AML-193 (cell line): ENCODE data around the gene TRPV5.
"Not testable (repeated sequence)": the region's sequence is repeated elsewhere in the genome, so short reads cannot be mapped to it uniquely, and the experiment has no call there.

ENCODE experiments used
- DNase-seq, 2 experiments: peaks; one replicate each; lab custom pipeline; 2025; lab: John Stamatoyannopoulos, UW

Gene TRPV5

DNA sequence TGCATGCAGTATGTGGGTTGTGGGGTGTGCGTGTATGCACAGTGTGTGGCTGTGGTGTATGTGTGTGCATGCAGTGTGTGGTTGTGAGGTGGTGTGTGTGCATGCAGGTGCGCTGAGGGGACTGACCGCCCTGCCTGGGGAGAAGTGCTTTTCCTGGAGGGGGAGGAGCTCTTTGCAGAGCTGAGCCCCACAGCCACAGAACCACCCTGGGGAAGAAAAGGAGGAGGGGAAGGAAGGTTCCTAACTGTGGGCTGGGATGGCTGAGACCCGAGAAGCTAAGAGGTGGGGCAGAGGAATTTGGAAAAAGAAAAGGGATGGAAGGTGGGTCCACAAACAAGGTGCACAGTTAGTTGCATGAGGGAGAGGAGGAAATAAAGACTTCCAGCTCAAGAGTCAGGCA lies at the start of gene TRPV5:
TRPV5 (minus strand) TSS at position 123 of the 400 bp plus-strand sequence. CDS start 287 bp downstream, outside the sequence.
- DNase-seq = no peak

DNA sequence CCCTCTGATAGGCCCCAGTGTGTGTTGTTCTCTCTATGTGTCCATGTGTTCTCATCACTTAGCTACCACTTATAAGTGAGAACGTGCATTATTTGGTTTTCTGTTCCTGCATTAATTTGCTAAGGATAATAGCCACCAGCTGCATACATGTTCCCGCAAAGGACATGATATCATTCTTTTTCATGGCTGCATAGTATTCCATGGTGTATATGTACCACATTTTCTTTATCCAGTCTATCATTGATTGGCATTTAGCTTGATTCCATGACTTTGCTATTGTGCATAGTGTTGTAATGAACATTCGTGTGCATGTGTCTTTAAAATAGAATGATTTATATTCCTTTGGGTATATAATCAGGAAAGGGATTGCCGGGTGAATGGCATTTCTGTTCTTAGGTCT lies 44.9 kb upstream of the TRPV5 start:
- DNase-seq = not testable (repeated sequence)

DNA sequence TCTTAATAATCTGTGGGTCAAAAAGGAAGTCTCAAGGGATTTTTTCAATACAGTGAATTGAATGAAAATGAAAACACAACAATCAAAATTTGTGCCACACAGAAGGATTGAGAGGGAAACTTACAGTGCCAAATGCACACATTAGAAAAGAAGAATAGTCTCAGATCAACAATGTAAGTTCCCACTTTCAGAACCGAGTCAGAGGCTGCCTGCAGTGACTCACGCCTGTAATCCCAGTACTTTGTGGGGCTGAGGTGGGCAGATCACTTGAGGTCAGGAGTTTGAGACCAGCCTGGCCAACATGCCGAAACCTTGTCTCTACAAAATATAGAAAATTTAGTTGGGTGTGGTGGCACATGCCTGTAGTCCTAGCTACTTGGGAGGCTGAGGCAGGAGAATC lies 41.1 kb upstream of the TRPV5 start:
- no peak for DNase-seq

DNA sequence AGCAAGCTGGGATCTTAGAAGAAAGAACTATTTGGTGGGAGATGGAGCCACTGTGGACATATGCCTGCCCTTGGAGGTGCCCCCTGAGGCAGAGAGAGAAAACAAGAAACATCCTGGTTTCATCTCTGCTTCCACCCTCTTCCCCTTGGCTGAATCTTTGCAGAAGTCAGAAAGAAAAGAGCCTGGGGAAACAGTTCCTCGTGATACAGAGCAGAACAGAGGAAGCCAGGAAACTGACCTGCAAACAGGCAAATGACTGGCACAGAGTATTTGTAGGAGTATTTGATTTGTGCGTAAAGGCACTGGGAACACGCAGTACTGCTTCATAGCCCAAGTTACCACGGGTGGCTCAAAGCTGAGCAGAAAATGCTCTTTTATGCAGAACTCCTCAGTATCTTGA lies 35.6 kb upstream of the TRPV5 start:
- DNase-seq = no peak

DNA sequence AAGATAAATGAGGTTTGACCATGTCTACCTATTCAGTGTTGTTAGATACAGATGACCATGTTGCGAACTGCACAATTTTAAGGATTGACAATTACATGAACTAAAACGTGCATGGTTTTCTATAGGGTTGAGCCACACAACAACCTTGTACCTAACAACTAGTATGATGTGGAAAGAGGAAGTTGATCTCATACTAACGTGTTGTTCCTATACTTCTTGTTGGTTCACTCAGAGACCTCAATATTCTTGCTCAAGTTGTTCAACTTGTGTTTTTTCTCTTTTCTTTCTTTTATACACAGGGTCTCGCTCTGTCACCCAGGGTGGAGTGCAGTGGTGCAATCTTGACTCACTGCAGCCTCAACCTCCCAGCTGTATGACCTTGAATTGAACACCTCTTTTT lies 34.7 kb upstream of the TRPV5 start:
- DNase-seq = peak; percentile 8 to 29

DNA sequence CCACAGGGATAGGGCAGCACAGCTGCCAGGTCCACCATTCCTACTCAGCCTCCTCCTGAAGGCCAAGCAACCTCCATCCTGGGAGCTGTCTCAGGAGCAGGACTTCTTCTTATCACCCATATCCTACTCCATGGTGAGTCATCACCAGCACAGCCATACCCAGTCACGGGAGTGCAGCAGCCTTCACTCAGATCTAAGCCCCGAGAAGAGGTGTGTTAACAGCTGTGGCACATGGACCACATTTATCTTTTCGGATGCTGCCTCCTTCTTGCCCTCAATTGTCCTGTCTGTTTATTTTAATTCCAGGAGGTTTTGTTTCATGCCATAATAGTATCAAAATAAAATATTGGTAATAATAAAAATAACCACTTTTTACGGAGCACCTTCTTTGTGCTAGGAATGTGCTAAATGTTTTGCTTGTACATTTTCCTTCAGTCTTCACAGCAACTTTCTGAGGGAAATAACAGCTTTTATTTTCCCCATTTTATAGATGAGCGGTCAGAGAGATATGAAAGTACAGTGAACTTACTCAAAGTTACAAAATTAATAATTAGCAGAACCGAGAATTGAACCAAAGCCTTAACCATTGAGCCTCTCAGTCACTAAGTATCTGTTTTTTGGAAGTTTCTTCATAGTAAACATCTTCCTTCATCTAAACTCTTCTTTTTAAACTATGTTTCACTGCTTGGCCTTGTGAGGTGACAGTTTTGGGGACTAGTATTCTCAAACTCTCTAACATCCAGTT lies 31.1 kb upstream of the TRPV5 start:
- no peak for DNase-seq

DNA sequence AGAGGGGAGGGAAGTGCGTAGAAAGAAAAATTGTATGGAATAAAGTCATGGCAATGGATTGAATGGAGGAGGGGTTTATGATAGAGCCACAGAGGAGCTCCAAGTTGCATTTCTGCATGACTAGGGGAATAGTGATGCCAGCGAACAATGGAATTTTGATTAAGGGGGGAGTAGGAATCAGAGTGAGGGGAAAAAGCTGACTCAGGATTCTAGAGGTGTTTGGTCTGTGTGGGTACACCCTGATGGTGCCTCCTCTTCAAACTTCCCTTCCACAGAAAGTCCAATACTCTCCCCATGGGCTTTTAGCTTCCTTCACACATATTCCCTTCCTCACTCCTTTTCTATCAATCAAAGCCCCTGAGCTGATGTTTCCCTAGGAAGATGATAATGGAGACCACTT lies 30.4 kb upstream of the TRPV5 start:
- no peak for DNase-seq

DNA sequence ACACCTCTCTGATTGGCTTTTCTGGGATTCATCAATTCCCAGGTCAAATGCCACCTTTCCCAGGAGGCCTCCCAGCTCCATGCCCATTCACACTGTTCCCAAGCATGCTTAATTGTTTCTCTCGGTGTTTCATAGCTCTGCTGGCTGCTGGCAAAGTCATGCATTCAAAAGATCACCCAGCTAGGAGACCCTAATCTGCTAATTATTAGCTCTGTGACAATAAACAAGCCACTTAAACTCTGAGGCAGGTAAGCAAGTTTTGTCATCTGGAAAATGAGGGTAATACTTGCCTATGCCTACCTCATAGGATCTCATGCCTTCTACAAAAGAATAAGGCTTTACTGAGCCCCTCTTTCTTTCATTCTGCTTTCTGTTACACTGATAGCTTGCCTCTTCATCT lies 29.4 kb upstream of the TRPV5 start:
- DNase-seq = no peak

DNA sequence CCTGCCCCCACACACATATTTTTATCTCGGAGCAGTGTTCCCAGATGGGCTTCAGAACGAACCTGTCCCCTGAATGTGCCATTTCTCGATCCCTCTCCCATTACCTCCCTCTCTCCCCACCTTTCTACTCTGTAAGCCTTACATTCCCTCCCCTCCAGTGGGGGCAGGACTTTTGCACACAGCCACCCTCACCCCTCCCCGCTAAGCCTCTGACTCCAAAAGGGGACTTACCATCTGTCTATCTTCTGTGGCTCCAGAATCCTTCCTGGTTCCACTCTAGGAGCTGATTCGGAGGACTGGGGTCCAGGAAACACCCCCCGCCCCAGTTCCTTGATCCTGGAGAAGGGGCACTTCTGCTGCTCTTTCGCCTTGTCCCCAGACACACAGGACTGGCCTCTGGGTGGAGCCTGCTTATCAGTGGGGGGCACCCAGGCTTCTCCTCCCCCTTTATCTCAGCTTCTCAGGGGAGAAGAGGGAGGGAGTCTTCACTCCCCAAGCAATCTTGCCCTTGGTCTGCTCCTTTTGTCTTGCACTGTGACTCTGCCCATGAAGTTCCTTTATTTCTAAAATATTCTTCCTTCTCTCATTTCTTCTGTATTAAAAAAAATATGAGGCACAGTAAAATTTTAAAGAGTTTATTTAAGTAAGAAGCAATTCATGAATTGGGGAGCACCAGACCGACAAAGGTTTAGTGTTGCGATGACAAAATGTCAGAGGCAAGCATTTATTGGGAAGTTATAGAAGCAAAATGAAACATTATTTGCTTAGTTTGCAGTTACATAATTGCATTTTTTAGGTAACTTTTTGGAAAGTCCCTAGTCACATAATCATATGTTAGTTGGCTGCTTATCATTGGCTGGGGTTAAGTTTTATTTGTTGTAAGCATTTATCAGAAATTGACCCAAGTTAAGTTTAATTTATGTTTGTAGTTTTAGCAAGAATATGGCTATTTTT lies 28.7 kb upstream of the TRPV5 start, which contains the start of gene KEL:
KEL (minus strand) TSS at position 391 of the 954 bp plus-strand sequence; CDS start at position 234, 157 bp downstream.
- no peak for DNase-seq

DNA sequence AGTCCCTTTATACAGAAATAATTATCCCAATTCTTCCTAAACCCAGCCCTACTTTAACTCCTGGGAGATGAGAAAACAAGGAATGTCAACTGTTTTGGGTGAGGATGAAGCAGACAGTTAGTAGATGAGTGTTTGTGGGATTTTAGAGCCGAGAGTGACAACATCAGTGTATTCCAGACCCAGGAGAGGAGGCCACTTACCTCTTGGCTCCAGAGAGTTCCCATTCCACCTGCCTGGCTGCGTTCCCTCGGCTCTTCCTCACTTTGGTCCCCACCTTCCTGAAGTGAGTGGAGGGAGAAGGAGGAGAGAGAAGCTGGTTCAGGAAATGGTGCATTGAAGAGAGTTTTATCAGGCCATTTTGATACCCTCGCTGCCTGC lies 28.0 kb upstream of the TRPV5 start:
- DNase-seq = no peak

DNA sequence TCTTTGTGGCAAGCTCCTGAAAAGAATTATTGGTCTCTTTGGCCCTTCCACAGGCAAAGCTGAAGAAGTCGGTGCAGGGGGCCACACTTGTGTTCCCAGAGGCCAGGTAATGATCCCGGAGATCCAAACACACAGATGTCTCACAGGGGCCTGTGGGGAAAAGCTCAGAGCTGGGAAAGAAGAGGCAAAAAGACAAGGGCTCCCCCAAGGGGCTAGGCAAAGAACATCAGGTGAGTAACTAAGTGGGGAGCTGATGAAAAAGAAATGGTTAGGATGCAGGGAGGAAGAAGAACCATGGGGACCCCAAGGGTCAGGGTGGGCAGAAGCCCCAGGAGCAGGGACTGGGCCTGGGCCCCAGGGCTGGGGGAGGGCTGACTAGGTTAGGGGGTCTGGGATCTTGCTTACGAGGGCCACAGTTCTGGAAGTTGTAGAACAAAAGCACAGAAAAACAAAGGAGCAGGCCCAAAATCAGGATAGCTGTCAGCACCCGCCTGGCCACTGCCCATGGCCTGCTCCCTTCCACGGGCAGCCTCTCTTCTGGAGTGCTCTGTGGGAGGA lies 27.5 kb upstream of the TRPV5 start:
- peak; percentile 1 to 5 for DNase-seq

DNA sequence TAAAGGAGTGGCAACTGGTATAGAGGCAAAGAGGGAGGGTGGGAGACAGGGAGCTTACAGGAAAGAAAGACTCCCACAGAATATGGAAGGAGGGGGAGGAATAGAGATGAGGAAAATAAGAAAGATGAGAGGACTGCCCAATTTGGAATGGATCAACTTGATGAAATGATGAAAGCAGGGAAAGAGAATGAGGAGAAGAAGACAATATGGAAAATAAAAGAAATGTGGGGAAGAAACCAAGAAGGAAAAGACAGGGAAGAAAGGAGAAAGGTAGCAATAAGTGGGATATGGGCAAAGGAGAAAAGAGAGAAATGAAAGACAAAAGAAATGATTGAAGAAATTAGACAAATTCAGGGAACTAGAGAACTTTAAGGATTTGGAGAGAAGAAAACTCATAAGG lies 25.7 kb upstream of the TRPV5 start:
- no peak for DNase-seq

DNA sequence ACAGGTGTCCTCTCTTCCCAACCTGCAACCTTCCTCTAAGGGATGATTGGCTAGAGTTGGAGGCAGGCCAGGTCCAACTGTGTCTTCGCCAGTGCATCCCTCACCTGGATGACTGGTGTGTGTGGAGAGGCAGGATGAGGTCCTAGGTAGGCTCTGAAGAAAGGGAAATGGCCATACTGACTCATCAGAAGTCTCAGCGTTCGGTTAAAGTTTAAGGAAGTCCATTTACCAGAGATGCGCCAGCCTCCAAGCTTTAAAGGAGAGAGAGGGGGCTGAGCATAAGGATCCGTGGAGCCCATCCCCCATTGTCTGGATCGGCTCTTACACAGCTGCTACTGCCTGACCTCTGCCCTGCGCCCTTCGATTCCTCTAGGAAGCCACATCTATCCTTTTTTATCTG lies 24.2 kb upstream of the TRPV5 start:
- no peak for DNase-seq

DNA sequence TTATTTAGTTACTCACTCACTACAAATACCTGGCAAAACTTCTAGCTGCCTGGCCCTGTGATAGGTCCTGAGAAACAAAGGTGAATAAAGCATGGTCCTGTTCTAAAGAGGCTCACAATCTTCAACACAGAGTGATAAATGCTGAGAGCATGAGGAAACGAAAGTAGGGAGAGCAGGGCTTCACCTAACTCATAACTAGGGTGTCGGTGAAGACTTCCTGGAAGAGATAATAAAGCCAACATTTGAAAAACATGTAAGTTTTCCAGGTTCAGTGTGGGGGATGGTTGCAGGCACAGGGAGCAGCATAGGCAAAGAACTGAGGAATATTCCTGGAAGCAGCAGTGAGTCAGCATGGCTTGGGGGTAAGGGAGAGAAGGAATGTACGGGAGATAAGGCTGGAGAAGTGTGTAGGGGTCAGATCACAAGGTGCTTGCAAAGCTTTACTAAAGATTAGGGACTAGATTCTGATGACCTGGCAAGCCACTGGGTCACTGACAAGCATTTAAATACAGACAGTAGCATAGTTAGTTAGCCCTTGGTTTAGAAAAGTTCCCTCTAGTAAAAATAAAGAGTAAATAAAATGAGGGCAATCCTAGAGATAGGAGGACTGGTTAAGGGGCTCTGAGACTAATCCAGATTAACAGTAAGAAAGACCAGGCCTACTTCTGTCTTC lies 23.5 kb upstream of the TRPV5 start:
- DNase-seq = no peak

DNA sequence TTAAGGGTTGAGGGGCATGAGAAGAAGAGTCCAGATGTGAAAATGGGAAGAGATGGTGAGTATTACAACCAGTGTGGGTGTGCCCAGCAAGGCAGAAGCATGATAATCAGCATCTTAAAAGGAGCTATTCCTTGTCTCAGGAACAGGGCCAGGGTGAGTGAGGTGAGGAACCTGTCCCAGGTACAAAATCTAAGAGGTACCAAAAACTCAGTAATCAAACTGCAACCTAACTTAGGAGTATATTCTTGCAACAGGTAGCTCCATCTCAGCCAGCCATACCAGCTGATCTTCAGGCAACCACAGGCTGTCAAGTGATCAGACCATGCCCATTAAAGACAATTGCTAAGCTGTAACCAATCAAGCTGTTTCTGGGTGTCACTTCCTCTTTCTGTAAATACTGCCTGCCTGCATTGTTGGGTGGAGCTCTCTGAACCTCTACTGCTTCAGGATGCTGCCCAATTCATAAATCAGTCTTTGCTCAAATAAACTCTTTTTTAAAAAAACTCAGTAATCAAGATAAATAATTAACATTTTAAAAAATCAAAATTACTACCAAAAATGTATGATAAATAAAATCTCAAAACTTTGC lies 21.2 kb upstream of the TRPV5 start:
- peak in 1 of 2 experiments; percentile 1 for DNase-seq

DNA sequence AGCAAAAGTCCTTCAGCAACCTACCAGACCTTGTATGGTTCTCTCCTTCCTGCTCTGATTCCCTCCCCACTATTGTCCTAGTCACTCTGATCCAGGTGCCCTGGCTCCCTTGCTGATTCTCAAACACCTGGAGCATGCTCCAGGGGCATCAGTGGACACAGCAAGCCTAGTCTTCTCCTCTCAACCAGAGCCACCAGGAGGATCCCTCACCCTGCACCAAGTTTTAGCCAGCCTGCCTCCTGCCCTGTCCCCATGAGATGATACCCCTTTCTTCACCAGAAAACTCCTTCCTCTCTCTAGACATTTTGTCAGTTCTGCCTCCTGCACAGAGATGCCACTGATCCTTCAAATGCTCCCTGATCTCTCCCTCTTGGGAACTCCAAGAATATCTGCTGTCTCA lies 16.7 kb upstream of the TRPV5 start:
- DNase-seq = no peak

DNA sequence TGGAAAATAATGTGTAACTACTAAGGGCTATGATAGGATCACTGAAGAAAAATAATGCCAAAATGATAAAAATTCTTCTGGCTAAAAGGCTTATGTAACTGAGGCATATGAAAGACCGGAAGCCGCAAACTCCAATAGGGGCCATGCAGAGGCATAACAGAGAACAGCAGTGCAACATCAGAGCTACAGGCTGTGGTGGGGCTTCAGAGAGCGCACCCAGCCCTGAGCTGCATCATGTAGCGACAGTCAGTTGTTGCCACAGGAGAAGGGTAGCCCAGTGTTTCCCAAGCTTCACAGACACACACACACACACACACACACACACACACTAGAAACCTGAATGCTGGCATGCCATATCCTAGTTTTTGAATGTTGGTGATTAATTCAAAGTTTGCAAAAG lies 15.1 kb upstream of the TRPV5 start:
- DNase-seq = no peak

DNA sequence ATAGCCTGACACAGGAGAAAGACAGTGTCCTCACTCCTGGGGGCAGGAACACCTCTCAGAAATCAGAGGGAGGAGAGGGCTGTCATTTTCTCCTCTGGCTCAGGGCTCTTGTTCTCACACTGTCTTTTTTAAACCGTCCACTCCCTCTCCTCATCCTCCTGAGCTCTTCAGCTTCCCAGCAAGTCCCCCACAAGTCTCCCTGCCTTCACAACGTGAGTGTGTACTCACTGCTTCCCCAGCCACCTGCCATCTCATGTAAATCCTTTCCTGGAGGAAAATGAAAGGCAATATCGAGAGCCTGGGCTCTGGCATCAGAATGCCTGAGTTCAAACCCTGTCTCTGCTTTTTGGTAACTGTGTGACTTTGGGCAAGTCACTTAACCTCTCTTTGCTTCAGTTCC lies 11.5 kb upstream of the TRPV5 start:
- DNase-seq = no peak

DNA sequence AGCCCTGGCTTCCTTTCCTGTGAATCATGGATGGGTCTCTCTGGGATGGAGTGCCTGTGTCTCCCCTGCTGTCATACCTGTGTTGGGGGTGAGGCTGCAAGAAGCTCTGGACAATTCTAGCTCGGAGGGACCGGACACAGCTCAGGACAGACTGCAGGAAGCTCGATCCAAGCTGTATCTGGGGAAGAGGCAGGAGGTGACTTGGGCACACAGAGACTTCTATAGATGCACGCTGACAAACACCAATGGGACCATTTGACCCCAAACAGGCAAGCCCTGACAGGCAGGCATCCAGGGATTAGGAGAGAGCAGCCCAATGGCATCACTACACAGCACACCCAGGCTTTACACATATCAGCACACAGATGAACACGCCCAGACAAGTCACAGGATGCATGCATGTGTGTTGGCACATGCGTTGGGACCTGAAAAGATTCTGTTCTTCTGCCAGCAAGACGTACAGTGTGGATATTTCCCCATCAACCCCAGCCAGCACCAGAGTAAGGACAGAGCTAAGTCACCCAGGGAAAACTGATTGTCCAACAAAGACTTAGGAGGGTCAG lies 10.2 kb upstream of the TRPV5 start:
- DNase-seq = no peak

DNA sequence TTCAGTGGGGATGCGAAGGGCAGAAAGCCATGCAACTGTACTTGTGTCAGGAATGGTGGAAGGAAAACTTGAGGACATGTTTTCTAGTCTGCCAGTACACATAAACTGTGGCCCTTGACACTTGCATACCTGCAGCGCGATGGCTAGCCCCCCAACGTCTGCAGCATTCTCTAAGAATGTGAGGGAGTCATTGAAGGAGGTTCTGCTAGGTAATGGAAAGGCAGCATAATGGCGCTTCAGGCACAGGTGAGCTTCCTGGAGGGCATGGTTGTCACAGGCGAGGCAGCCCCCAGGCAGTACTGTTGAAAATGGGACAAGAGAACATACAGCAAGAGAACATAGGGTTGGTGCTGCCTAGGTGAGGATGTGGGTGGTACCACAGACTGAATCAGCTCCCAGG lies 9.2 kb upstream of the TRPV5 start:
- DNase-seq = no peak

DNA sequence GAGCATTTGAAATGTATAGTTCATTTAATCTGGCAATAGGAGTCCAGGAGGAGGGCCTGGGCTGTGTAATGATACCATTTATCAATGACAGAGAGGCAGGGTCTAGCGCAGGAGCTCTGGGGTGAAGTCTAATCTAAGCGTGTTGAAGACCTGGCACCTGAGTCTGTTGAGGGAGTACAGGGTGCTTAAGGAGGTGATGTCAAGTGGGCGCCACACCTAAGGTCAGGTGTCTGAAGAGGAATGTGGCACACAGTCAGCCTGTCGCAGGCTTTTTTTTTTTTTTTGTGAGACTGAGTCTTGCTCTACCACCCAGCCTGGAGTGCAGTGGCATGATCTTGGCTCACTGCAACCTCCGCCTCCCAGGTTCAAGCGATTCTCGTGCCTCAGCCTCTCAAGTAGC lies 8.0 kb upstream of the TRPV5 start:
- no peak for DNase-seq
